HepG2 (cell line): ENCODE measurements around the gene HS6ST2. TPM values are rescaled to one million over a fixed set of nuclear protein-coding genes. Genes with fewer than 3 reads are reported as not detected.

Experiments used
- ATAC-seq: fragments of 200-7000 bp; cut with Tn5 transposase; 3 replicates; pipeline ENCODE4 v1.9.1; 2020; ENCODE audit warnings: mild to moderate bottlenecking, moderate library complexity
- BruUV-seq: library from RNA; stranded (reverse); fragments of 400-500 nt; replicated peaks from 2 replicates; lab custom pipeline; 2021; lab: Mats Ljungman, UMichigan
- CTCF ChIA-PET: fragments of 300-600 bp; formaldehyde crosslinking; extraction: SDS; loops from one replicate; lab custom pipeline; 2021; ENCODE audit warnings: low total read pairs, inconsistent platforms, low intra/inter-chr PET ratio; lab: Yijun Ruan, JAX
- POLR2A ChIA-PET: fragments of 350-600 bp; sonication (Branson Sonifier 250); formaldehyde crosslinking; loops from one replicate; lab custom pipeline; 2020; ENCODE audit warnings: antibody characterized with exemption, inconsistent platforms; lab: Yijun Ruan, JAX
- DNase-seq: peaks from one replicate; pipeline ENCODE4 v3.0.0-alpha.2; 2015; ENCODE audit warnings: low spot score
- FAIRE-seq: peaks from 3 replicates; lab custom pipeline; 2011; peaks lifted over from hg19 to GRCh38; lab: Jason Lieb, UNC
- H2AFZ ChIP-seq: one replicate; pipeline ENCODE4 v1.6.1; 2011; ENCODE audit warnings: low read length, inconsistent platforms
- H3K27ac ChIP-seq: fragments of 300-600 bp; 3 replicates; pipeline ENCODE4 v1.8.0; 2011; ENCODE audit warnings: mixed run types, mild to moderate bottlenecking, mixed read lengths, low read length, inconsistent platforms; ENCODE audit not compliant: insufficient read depth; ENCODE audit errors: extremely low read length
- H3K27me3 ChIP-seq, 2 experiments: fragments of 200-600 bp in 1 of 2; 2 replicates in 1 of 2; 3 replicates in 1 of 2; pipeline versions ENCODE4 v1.6.0 to v1.8.0; 2011; ENCODE audit warnings: low read length in 2 of 2, mild to moderate bottlenecking in 2 of 2, moderate library complexity in 2 of 2, inconsistent platforms in 1 of 2; ENCODE audit not compliant: insufficient read depth in 2 of 2, control insufficient read depth in 1 of 2
- H3K36me3 ChIP-seq, 2 experiments: fragments of 200-600 bp in 1 of 2; replicated peaks in 1 of 2; 2 replicates in 1 of 2; 3 replicates in 1 of 2; pipeline versions ENCODE4 v1.5.1 to v1.8.0; 2011; ENCODE audit warnings: low read length in 2 of 2, inconsistent platforms in 1 of 2; ENCODE audit not compliant: insufficient read depth in 2 of 2, control insufficient read depth in 1 of 2
- H3K4me1 ChIP-seq: 2 replicates; pipeline ENCODE4 v1.5.1; 2012; ENCODE audit warnings: low read length, inconsistent platforms; ENCODE audit not compliant: insufficient read depth
- H3K4me2 ChIP-seq: 2 replicates; pipeline ENCODE4 v1.6.0; 2011; ENCODE audit warnings: low read depth, low read length, inconsistent platforms
- H3K4me3 ChIP-seq, 3 experiments: fragments of 200-600 bp in 1 of 3; sonication (generic), shearing (Covaris generic) in 1 of 3; replicated peaks in 1 of 3; 2 replicates each; pipeline ENCODE4 v1.5.1; 2011 to 2016; ENCODE audit warnings: low read length in 3 of 3, inconsistent platforms in 2 of 3, low read depth in 2 of 3, mild to moderate bottlenecking in 2 of 3, control low read depth in 1 of 3, mixed read lengths in 1 of 3; ENCODE audit not compliant: insufficient read depth in 1 of 3
- H3K79me2 ChIP-seq: one replicate; pipeline ENCODE4 v1.6.1; 2011; ENCODE audit warnings: low read length, inconsistent platforms; ENCODE audit not compliant: insufficient read depth
- H3K9ac ChIP-seq: 2 replicates; pipeline ENCODE4 v1.6.0; 2011; ENCODE audit warnings: mild to moderate bottlenecking, low read depth, low read length, inconsistent platforms; ENCODE audit not compliant: insufficient read depth
- H3K9me3 ChIP-seq: 2 replicates; pipeline ENCODE4 v1.5.1; 2012; ENCODE audit warnings: mild to moderate bottlenecking, low read length
- H4K20me1 ChIP-seq: 2 replicates; pipeline ENCODE4 v1.6.0; 2011; ENCODE audit warnings: inconsistent platforms, mild to moderate bottlenecking, low read length, moderate library complexity; ENCODE audit not compliant: insufficient read depth
- CSRNP2 ChIP-seq: sonication (generic); formaldehyde crosslinking; conservative IDR thresholded peaks from 2 replicates; pipeline ENCODE4 v1.8.0; 2022; ENCODE audit warnings: low read depth, missing genetic modification reagents
- HCFC1 ChIP-seq: fragments of 150-350 bp; IDR thresholded peaks from 2 replicates; pipeline ENCODE4 v1.6.1; 2014; ENCODE audit warnings: low read depth, low read length
- HMG20A ChIP-seq: IDR thresholded peaks from 2 replicates; pipeline ENCODE4 v1.6.1; 2016; ENCODE audit warnings: borderline replicate concordance
- IRF2 ChIP-seq: IDR thresholded peaks from 2 replicates; pipeline ENCODE4 v1.6.1; 2018; ENCODE audit warnings: missing genetic modification reagents, missing compliant biosample characterization
- KLF12 ChIP-seq: sonication (generic); formaldehyde crosslinking; IDR thresholded peaks from 2 replicates; pipeline ENCODE4 v1.4.0; 2020; ENCODE audit warnings: missing genetic modification reagents, borderline replicate concordance
- KLF15 ChIP-seq: sonication (generic); formaldehyde crosslinking; IDR thresholded peaks from 2 replicates; pipeline ENCODE4 v1.8.1; 2023; ENCODE audit warnings: borderline replicate concordance, mild to moderate bottlenecking, inconsistent platforms, missing genetic modification reagents, mixed read lengths
- ONECUT2 ChIP-seq: sonication (generic); formaldehyde crosslinking; IDR thresholded peaks from 2 replicates; pipeline ENCODE4 v1.4.0; 2020; ENCODE audit warnings: missing genetic modification reagents
- SIX4 ChIP-seq: sonication (generic); formaldehyde crosslinking; IDR thresholded peaks from 2 replicates; pipeline ENCODE4 v1.4.0; 2020; ENCODE audit warnings: missing genetic modification reagents
- ZEB1 ChIP-seq: IDR thresholded peaks from 2 replicates; pipeline ENCODE4 v1.6.1; 2012; ENCODE audit warnings: mild to moderate bottlenecking, low read depth, inconsistent platforms; ENCODE audit not compliant: insufficient replicate concordance
- ZFY ChIP-seq: sonication (generic); formaldehyde crosslinking; IDR thresholded peaks from 2 replicates; pipeline ENCODE4 v1.4.0; 2020; ENCODE audit warnings: missing genetic modification reagents
- ZNF260 ChIP-seq: sonication (generic); formaldehyde crosslinking; IDR thresholded peaks from 2 replicates; pipeline ENCODE4 v1.4.0; 2020; ENCODE audit warnings: missing genetic modification reagents, low read depth, mild to moderate bottlenecking, borderline replicate concordance
- ZNF550 ChIP-seq: sonication (generic); formaldehyde crosslinking; IDR thresholded peaks from 2 replicates; pipeline ENCODE4 v1.4.0; 2020; ENCODE audit warnings: mild to moderate bottlenecking, missing genetic modification reagents, borderline replicate concordance
- WGBS: methylation state at CpG from one replicate; pipeline ENCODE4 v1.1.6; 2017; ENCODE audit warnings: low lambda C conversion rate; 5-methylcytosine and 5-hydroxymethylcytosine counted together
- in situ Hi-C: cut with HindIII; loops from 2 replicates; pipeline ENCODE4 v1.10.0; 2017; ENCODE audit warnings: low pct_unique_long_range_greater_than_20kb; ENCODE audit not compliant: extremely low pct_ligation_motif_present
- intact Hi-C: fragments of 100-400 bp; cut with micrococcal nuclease; formaldehyde crosslinking; loops from one replicate; pipeline ENCODE4 v1.10.0; 2022; ENCODE audit not compliant: unreplicated experiment
- polyA plus RNA-seq, 8 experiments: library from polyadenylated mRNA; depleted of rRNA in 3 of 8; stranded (reverse) in 7 of 8; unstranded in 1 of 8; fragments of >200 nt; fragmentation: Illumina TruSeq in 4 of 8; extraction: Trizol in 4 of 8; gene quantifications; 2 replicates each; pipeline versions ENCODE4 v1.2.1 to v1.2.3, GENCODE V29; 2011 to 2016; ENCODE audit warnings: low read depth in 4 of 8, missing spikeins in 1 of 8, mixed read lengths in 1 of 8; ENCODE audit not compliant: insufficient read depth in 1 of 8
- total RNA-seq, 5 experiments: library from RNA; depleted of rRNA; stranded (reverse); fragments of >200 nt; fragmentation: Illumina TruSeq; extraction: Trizol; gene quantifications; 2 replicates each; pipeline ENCODE4 v1.2.3, GENCODE V29; 2016; ENCODE audit warnings: low read depth in 1 of 5

HS6ST2 gene
- total and polyA plus RNA-seq, 2 of the 13 experiments (the other 11 are each of a cell fraction or from before 2014, with no cell fraction given), result 0.05 TPM; not detected in 1

- no peak for TF ChIP-seq CSRNP2
- TF ChIP-seq ZFY, result peak; percentile 21; the same call in 1 of the 2 replicates
These were observed at the start of gene HS6ST2 (continued) for GRCh38 chrX:132958091-132958703.

- H3K4me1 ChIP-seq, result no peaks in the 10 kb centered on the region
- ChIA-PET POLR2A (no interaction called here), CTCF (no interaction called here)
- FAIRE-seq, result no peak
- no peak overlapping the region for H3K4me3 ChIP-seq
- H3K9me3 ChIP-seq, result no peaks in the 10 kb centered on the region
- no peak overlapping the region for H2AFZ ChIP-seq
- no peaks in the 10 kb centered on the region for H3K79me2 ChIP-seq
- WGBS, result 54% methylated on average over 3 of the region's 3 CpGs
- no peak overlapping the region for H3K27ac ChIP-seq
- DNase-seq, result no peak
- no peaks in the 10 kb centered on the region for H4K20me1 ChIP-seq
- in situ Hi-C loops (no loop called here), intact Hi-C loops (no loop called here)
- H3K4me2 ChIP-seq, result no peak overlapping the region
- H3K36me3 ChIP-seq, result no peaks in the 10 kb centered on the region
- BruUV-seq, result no TSS peak
- ATAC-seq, result no peak
- TF ChIP-seq ZNF550 (CRISPR knock-in tag) (no peak), IRF2 (no peak), KLF15 (CRISPR knock-in tag) (no peak), ONECUT2 (CRISPR knock-in tag) (no peak), ZNF260 (CRISPR knock-in tag) (no peak), HCFC1 (no peak), KLF12 (CRISPR knock-in tag) (no peak), SIX4 (CRISPR knock-in tag) (no peak), ZEB1 (no peak), HMG20A (no peak)
- H3K9ac ChIP-seq, result no peak overlapping the region
- no peaks in the 10 kb centered on the region for H3K27me3 ChIP-seq
These were observed 49.0 kb upstream of the HS6ST2 start for GRCh38 chrX:133007458-133007857.
